HCEC 1CT (cell line): ENCODE measurements around the gene SMU1.
A peak's percentile ranks its signal among the peaks of the same experiment; 100 is the strongest.

Source experiments
- DNase-seq: peaks from one replicate; pipeline ENCODE4 v3.0.0-alpha.2; 2017

The SMU1 gene

GRCh38 chr9:33044162-33044673 lies 32.3 kb downstream of the SMU1 start:
- DNase-seq = peak; percentile 83

GRCh38 chr9:33043671-33044070 lies 32.8 kb downstream of the SMU1 start:
- no peak for DNase-seq

DNA sequence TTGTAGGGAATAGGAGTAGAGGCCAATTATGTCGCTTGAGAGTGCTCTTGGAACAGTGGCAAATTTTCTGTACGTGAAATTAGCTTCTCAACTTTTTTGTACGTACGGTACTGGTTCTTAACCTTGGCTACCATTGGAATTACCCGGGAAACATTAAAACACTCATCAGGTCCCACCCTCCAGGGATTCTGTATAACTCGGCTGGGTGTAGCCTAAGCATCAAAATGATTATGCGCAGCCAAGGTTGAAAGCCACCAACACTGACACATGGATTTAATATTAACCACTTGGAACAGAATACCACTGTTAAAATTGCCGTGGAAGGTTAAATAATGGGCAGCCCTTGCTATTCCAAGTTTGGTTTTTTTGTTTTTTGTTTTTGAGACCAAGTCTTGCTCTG lies 34.0 kb downstream of the SMU1 start:
- no peak for DNase-seq

- DNase-seq = peak; percentile 27
Measured at GRCh38 chr9:33041432-33042188, 34.9 kb downstream of the SMU1 start.

GRCh38 chr9:33040792-33041431 lies 35.6 kb downstream of the SMU1 start:
- DNase-seq = no peak

- no peak for DNase-seq
Measured at GRCh38 chr9:33032865-33033264, 43.6 kb downstream of the SMU1 start.

GRCh38 chr9:33032292-33032691 lies 44.2 kb downstream of the SMU1 start:
- no peak for DNase-seq

- DNase-seq = no peak
Measured at GRCh38 chr9:33030285-33030684, 46.2 kb downstream of the SMU1 start.

DNA sequence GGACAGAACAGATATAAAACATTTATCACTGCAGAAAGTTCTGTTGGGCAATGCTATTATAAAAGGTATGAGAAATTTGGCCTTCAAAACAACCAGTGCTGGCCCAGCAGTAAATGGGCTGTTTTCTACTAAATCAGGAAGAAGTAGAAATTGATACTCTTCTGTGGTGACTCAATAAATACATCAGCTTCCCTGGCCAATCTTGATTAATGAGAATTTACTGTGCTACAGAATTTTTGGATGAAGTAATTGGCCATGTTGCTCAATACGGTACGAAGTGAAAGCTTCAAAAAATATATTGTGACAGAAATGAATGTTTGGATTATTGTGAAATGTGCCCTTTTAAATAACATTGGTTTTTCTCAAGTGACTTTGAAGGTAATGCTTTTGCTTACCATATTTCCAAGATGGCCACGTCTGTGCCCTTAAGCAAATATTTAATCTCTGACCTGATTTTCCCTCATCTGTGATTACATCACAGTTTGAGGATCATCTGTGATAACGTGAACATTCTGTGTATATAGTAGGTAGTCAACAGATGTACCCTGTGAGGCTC lies 47.2 kb downstream of the SMU1 start:
- DNase-seq = peak; percentile 75

DNA sequence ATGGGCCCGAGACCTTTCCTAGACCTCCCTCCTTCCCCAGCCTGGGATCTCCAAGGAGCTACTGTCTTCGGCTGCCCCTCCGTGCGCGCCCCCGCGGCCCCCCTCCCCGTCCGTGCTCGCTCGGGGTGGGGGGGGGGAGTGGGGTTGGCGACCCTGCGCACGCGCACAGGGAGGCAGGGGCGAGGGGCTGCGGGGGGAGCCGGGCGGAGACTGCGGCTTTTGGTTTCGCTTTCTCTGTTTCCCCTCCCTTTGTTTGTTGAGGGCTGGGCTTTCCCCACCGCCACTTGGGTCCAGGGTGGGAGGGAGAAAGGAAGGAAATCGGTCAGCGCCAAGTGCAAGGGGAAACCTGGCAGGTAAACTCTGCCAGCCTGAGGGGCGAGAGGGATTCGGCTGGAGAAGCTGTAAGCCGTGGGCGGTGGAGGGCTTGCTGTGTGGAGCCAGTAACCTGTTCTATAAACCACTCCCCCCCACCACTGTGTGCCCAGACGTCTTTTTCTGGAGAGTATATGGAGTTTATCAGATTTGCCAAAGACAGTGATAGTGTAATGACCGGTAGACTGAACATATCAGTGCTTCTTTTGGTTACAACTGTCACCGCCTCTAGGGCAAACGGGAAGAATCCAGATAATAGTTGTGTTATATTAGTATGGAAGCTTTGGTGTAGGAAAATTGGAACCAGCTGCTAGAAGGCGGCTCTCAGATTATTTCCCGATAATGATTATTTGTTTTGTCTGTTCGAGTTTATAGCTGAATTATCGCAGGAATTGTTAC lies 50.7 kb downstream of the SMU1 start:
- no peak for DNase-seq

DNA sequence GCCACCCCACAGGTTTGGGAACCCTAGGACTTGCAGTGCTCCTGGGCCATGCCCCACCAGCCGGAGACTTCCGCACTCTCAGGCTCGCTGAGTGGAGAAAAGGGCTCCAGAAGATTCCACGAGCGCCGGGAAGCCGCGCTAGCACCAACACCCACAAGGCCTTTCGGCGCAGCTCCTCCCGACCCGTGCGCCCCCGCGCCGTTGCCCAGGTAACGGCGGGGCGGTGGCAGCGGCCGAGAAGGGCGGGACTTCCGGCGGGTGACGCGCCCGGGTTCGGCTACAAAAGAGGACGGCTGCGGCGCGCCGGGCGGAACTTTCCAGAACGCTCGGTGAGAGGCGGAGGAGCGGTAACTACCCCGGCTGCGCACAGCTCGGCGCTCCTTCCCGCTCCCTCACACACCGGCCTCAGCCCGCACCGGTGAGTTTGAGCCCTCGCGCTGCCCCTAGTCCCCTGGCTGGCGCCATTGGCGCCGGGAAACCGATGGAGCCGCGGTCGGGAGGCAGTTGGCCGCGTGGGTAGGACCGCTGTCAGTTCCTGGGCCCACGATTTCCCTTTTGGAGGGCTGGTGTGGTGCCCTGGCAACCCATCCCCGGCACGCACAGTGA lies 51.4 kb downstream of the SMU1 start, which contains the start of gene DNAJA1:
Gene DNAJA1 (plus strand): TSS at position 308 of the 606 bp plus-strand sequence. CDS start 1,212 bp downstream, outside the sequence.
- DNase-seq = peak; percentile 92

- DNase-seq = peak; percentile 4
Measured at GRCh38 chr9:33024126-33024965, 52.1 kb downstream of the SMU1 start.

DNA sequence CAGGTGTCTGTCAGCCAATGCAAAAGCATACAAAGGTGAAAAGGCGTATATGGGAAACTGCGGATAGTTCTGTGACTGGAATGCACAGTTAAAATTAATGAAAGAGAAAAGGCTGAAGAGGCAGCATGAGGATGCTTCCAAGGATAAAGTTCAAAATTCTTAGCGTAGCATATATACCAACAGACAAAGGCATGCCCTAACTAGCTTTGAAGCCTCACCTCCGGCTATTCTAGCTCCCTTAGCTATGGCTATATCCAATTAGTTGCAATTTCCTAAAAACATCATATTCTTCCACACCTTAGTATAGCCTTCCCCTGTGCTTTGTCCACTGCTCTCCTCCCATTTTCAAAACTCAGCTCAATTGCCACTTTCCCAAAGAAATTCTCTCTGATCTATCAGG lies 52.8 kb downstream of the SMU1 start:
- no peak for DNase-seq

GRCh38 chr9:33022755-33023154 lies 53.7 kb downstream of the SMU1 start:
- DNase-seq = no peak

DNA sequence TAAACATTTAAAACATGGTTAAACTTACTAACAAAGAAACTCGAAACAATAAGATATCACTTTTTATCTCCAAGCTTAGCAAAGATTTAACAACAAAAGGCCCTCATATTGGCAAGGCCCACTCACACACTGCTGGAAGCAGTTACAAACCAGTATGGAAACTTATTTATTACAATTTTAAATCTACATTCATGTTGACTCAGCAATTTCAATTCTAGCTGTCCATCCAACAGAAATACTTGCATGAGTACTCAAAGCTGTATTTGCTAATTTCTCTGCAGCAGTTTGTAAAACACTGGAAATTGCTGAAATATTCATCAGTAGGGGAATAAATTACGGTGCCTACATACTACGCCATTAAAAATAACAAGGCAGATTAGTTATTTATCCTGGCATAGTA lies 54.2 kb downstream of the SMU1 start:
- no peak for DNase-seq

DNA sequence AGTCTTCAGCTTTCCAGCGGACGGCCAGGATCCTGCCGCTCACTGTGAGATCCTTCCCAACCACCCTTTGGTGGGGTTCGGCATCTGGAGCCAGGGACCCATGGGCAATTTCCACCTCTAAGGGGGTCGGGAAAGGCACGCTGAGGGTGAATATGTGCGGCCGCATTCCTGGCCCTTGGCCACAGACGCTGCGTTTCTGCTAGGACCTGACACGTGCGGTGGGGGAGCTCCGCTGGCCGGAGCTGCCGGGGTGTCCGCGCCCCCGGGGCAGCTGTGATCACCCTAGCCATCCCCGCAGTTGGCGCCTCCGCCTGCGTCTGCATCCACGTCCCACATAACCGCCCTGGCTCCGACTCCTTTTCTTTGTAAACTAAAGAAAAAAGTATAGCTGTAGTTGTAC lies 56.7 kb downstream of the SMU1 start:
- DNase-seq = no peak

GRCh38 chr9:33017283-33018041 lies 59.0 kb downstream of the SMU1 start:
- no peak for DNase-seq

GRCh38 chr9:33014665-33015014 lies 61.8 kb downstream of the SMU1 start:
- no peak for DNase-seq

GRCh38 chr9:33013962-33014664 lies 62.4 kb downstream of the SMU1 start:
- DNase-seq = no peak

- no peak for DNase-seq
Measured at GRCh38 chr9:33012328-33013069, 64.0 kb downstream of the SMU1 start.
